Prostate gland (tissue), 2 donors: ENCODE measurements around the gene TOMM70. TPM values are rescaled to one million over a fixed set of nuclear protein-coding genes. Genes with fewer than 3 reads are reported as not detected.

ENCODE experiments used
- DNase-seq: peaks from one replicate; pipeline ENCODE4 v3.0.0-alpha.2; 2019; ENCODE audit warnings: low spot score
- H3K27ac ChIP-seq, 2 donors: fragments of 200-600 bp; sonication (generic); 2 replicates each; pipeline ENCODE4 v1.5.1; 2017 to 2019
- H3K27me3 ChIP-seq: fragments of 200-600 bp; sonication (generic); replicated peaks from 2 replicates; pipeline ENCODE4 v1.5.1; 2019; ENCODE audit not compliant: insufficient read depth
- H3K36me3 ChIP-seq, 2 donors: fragments of 200-600 bp; sonication (generic); 1 replicate in 1 of 2; 2 replicates in 1 of 2; pipeline versions ENCODE4 v1.5.1 to v1.8.1; 2017 to 2019
- H3K4me1 ChIP-seq: fragments of 200-600 bp; sonication (generic); replicated peaks from 2 replicates; pipeline ENCODE4 v1.5.1; 2019
- H3K4me3 ChIP-seq, 2 donors: fragments of 200-600 bp; sonication (generic); 2 replicates each; pipeline ENCODE4 v1.5.1; 2017 to 2019
- H3K9me3 ChIP-seq: fragments of 200-600 bp; sonication (generic); 2 replicates; pipeline ENCODE4 v1.5.1; 2017
- CTCF ChIP-seq, 4 experiments: fragments of 200-600 bp in 2 of 4; fragments of 450-650 bp in 2 of 4; sonication (generic) in 2 of 4; IDR thresholded peaks; 1 replicate in 3 of 4; 2 replicates in 1 of 4; pipeline ENCODE4 v1.5.1; 2016 to 2019; ENCODE audit warnings: antibody characterized with exemption in 4 of 4, mild to moderate bottlenecking in 2 of 4, moderate library complexity in 2 of 4
- POLR2A ChIP-seq: fragments of 450-650 bp; IDR thresholded peaks from one replicate; pipeline ENCODE4 v1.6.1; 2016; ENCODE audit warnings: antibody characterized with exemption, mild to moderate bottlenecking
- POLR2AphosphoS5 ChIP-seq: sonication (generic); formaldehyde crosslinking; IDR thresholded peaks from one replicate; pipeline ENCODE4 v1.6.1; 2017; ENCODE audit warnings: antibody characterized with exemption
- WGBS: methylation state at CpG from one replicate; pipeline ENCODE4 v1.1.5; 2018; 5-methylcytosine and 5-hydroxymethylcytosine counted together
- intact Hi-C: fragments of 100-400 bp; cut with DNase I; formaldehyde crosslinking; loops from one replicate; pipeline ENCODE4 v1.14.2; 2022
- total RNA-seq, 2 donors: library from RNA; depleted of rRNA; stranded (reverse); fragments of >200 nt; gene quantifications; one replicate each; pipeline ENCODE4 v1.1.0, GENCODE V29; 2016

Gene TOMM70
- total RNA-seq, 2 donors from 2014 or later: 34.0 to 36.1 TPM

GRCh38 chr3:100386437-100387074 lies 14.3 kb downstream of the TOMM70 start:
- intact Hi-C loops: no loop called here
- Histone ChIP-seq H3K4me1 (no peaks in the 10 kb centered on the region), H3K9me3 (no peaks in the 10 kb centered on the region), H3K36me3 (no peaks in the 10 kb centered on the region), H3K27ac (no peak overlapping the region), H3K27me3 (no peaks in the 10 kb centered on the region), H3K4me3 (no peak overlapping the region)
- no peak for DNase-seq
- TF ChIP-seq CTCF (IDR thresholded peaks at IDR 0.05) (no peak), POLR2A (no peak), POLR2AphosphoS5 (no peak)

- TF ChIP-seq POLR2AphosphoS5 (no peak), CTCF (IDR thresholded peaks at IDR 0.05) (no peak), POLR2A (no peak)
- Histone ChIP-seq H3K27ac (no peak overlapping the region), H3K36me3 (no peaks in the 10 kb centered on the region)
Observed at GRCh38 chr3:100384733-100385525, 16.0 kb downstream of the TOMM70 start.

GRCh38 chr3:100376301-100376700 lies 24.6 kb downstream of the TOMM70 start:
- 98% methylated on average over 4 of the region's 4 CpGs for WGBS
- DNase-seq: no peak
- H3K9me3 ChIP-seq: no peaks in the 10 kb centered on the region
- H3K27me3 ChIP-seq: no peaks in the 10 kb centered on the region
- TF ChIP-seq POLR2AphosphoS5 (no peak), CTCF (IDR thresholded peaks at IDR 0.05) (no peak), POLR2A (no peak)
- H3K27ac ChIP-seq: no peak overlapping the region
- H3K4me1 ChIP-seq: no peaks in the 10 kb centered on the region
- H3K36me3 ChIP-seq: no peaks in the 10 kb centered on the region
- intact Hi-C loops: no loop called here
- H3K4me3 ChIP-seq: no peak overlapping the region

More at GRCh38 chr3:100384733-100385525, 16.0 kb downstream of the TOMM70 start:
- WGBS: 95% methylated on average over 8 of the region's 8 CpGs
- intact Hi-C loops: no loop called here
- H3K4me1 ChIP-seq: no peaks in the 10 kb centered on the region
- no peaks in the 10 kb centered on the region for H3K27me3 ChIP-seq
- H3K4me3 ChIP-seq: no peak overlapping the region
- no peaks in the 10 kb centered on the region for H3K9me3 ChIP-seq
- DNase-seq: no peak

GRCh38 chr3:100374521-100374920 lies 26.4 kb downstream of the TOMM70 start:
- no peak for DNase-seq
- TF ChIP-seq POLR2A: no peak
- no peak for TF ChIP-seq CTCF (IDR thresholded peaks at IDR 0.05)
- TF ChIP-seq POLR2AphosphoS5: no peak
- H3K4me1 ChIP-seq: no peaks in the 10 kb centered on the region
- H3K27ac ChIP-seq: no peak overlapping the region
- no peaks in the 10 kb centered on the region for H3K27me3 ChIP-seq
- no peak overlapping the region for H3K4me3 ChIP-seq
- intact Hi-C loops: no loop called here
- no peaks in the 10 kb centered on the region for H3K9me3 ChIP-seq
- H3K36me3 ChIP-seq: peaks cover 0 to 2% of the 10 kb centered on the region in 2 donors

DNA sequence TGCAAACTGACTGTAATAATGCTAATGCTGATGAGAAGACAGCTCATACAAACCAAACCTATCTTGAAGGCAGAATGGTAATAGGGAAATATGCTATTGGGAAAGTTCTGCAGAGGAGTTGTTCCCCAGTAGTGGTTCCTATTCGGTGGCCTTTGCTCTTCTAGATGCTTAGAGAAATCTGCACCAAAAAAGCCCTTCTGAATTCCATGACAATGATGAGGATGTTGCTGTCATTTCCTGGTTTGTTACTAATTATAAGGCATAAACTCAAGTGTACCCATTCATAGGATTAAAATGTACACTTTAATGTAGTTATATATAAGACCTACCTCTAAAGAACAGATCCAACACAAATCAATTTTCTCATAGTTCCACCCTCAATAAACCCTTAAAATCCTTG lies 30.1 kb downstream of the TOMM70 start:
- Histone ChIP-seq H3K4me1 (no peaks in the 10 kb centered on the region), H3K27ac (no peak overlapping the region), H3K4me3 (no peak overlapping the region), H3K27me3 (no peaks in the 10 kb centered on the region), H3K9me3 (no peaks in the 10 kb centered on the region), H3K36me3 (peaks cover 2 to 5% of the 10 kb centered on the region in 2 donors)
- intact Hi-C loops: no loop called here
- 97% methylated on average over 1 of the region's 1 CpG for WGBS
- DNase-seq: no peak
- TF ChIP-seq POLR2A (no peak), POLR2AphosphoS5 (no peak), CTCF (IDR thresholded peaks at IDR 0.05) (no peak)
